ENCODE measurements around the gene DNAH2. TPM values are rescaled to one million over a fixed set of nuclear protein-coding genes. Genes with fewer than 3 reads are reported as not detected.

DNAH2 gene
- total and polyA plus RNA-seq, 2 of the 13 experiments (the other 11 are each of a cell fraction or from before 2014, with no cell fraction given), result not detected

DNA sequence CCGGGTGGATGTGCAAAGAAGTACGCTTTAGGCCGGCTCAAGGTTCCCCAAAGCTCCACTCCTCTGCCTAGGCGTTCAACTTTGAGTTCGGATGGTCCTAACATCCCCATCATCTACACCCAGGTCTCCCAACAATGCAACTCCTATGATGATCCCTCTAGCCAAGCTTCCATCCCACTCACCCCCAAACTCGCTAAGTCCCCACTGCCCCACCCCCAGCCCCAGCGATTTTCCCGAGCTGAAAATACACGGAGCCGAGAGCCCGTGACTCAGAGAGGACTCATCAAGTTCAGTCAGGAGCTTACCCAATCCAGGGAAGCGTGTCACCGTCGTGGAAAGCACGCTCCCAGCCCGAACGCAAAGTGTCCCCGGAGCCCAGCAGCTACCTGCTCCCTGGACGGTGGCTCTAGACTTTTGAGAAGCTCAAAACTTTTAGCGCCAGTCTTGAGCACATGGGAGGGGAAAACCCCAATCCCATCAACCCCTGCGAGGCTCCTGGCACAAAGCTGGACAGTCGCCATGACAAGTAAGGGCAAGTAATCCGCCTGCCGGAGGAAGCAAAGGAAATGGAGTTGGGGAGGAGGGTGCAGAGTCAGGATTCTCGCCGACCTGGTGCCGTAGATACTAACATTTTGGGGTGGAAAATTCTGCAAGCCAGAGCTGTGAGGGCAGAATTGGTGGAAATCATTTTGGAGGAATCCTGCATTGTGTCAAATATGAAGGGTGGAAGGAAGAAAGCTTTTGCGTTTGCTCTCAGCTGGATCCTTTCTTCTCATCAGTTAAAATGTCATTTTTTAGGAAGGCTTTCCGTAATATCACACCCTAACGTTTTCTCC, 30.3 kb upstream of the DNAH2 start, which contains the start of gene TP53 (continued):
- TF ChIP-seq, protein P1, sequence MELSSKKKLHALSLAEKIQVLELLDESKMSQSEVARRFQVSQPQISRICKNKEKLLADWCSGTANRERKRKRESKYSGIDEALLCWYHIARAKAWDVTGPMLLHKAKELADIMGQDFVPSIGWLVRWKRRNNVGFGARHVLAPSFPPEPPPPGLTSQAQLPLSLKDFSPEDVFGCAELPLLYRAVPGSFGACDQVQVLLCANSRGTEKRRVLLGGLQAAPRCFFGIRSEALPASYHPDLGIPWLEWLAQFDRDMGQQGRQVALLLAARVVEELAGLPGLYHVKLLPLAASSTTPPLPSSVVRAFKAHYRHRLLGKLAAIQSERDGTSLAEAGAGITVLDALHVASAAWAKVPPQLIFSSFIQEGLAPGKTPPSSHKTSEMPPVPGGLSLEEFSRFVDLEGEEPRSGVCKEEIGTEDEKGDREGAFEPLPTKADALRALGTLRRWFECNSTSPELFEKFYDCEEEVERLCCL (CRISPR knock-in tag; IDR thresholded peaks at IDR 0.05; ENCODE audit: borderline replicate concordance), result 0 out of 2 replicates have a peak, but pooled peaks have one; percentile 60
- no peak for TF ChIP-seq MTA3 (CRISPR knock-in tag; IDR thresholded peaks at IDR 0.05)
- TF ChIP-seq, protein P2, sequence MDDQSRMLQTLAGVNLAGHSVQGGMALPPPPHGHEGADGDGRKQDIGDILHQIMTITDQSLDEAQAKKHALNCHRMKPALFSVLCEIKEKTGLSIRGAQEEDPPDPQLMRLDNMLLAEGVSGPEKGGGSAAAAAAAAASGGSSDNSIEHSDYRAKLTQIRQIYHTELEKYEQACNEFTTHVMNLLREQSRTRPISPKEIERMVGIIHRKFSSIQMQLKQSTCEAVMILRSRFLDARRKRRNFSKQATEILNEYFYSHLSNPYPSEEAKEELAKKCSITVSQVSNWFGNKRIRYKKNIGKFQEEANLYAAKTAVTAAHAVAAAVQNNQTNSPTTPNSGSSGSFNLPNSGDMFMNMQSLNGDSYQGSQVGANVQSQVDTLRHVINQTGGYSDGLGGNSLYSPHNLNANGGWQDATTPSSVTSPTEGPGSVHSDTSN (CRISPR knock-in tag; IDR thresholded peaks at IDR 0.05; ENCODE audit: borderline replicate concordance), result no peak
- TF ChIP-seq CAMTA2 (CRISPR knock-in tag; IDR thresholded peaks at IDR 0.05; ENCODE audit: borderline replicate concordance), result no peak
- no peak for TF ChIP-seq GPN1 (CRISPR knock-in tag; IDR thresholded peaks at IDR 0.05; ENCODE audit: borderline replicate concordance)
- TF ChIP-seq NFKBIZ (CRISPR knock-in tag; IDR thresholded peaks at IDR 0.05), result peak; percentile 99
- TF ChIP-seq XRCC5 (optimal IDR thresholded peaks at IDR 0.05; ENCODE audit: low read length), result no peak
- TF ChIP-seq PTBP1 (IDR thresholded peaks at IDR 0.05; ENCODE audit: low read depth, low read length, poor library complexity, severe bottlenecking), result no peak
- TF ChIP-seq DNMT1 (CRISPR knock-in tag; IDR thresholded peaks at IDR 0.05), result no peak
